Right atrium auricular region (tissue), 2 donors: ENCODE measurements around the gene PXK. TPM values are rescaled to one million over a fixed set of nuclear protein-coding genes. Genes with fewer than 3 reads are reported as not detected.
A peak's percentile ranks its signal among the peaks of the same experiment; 100 is the strongest.

Experiments used
- DNase-seq: peaks from one replicate; pipeline ENCODE4 v3.0.0-alpha.2; 2019; ENCODE audit warnings: low spot score
- H3K27ac ChIP-seq, 2 donors: fragments of 200-600 bp; sonication (generic); 1 replicate in 1 of 2; 2 replicates in 1 of 2; pipeline ENCODE4 v1.5.1; 2016 to 2019
- H3K27me3 ChIP-seq, 2 donors: fragments of 200-600 bp; sonication (generic); one replicate each; pipeline versions ENCODE4 v1.5.1 to v1.6.0; 2017 to 2019
- H3K36me3 ChIP-seq: fragments of 200-600 bp; sonication (generic); one replicate; pipeline ENCODE4 v1.5.1; 2016
- H3K4me1 ChIP-seq, 2 donors: fragments of 200-600 bp; sonication (generic); one replicate each; pipeline versions ENCODE4 v1.5.1 to v1.6.0; 2017 to 2019
- H3K4me3 ChIP-seq, 2 donors: fragments of 200-600 bp; sonication (generic); 1 replicate in 1 of 2; 2 replicates in 1 of 2; pipeline ENCODE4 v1.5.1; 2017 to 2019; ENCODE audit warnings: mild to moderate bottlenecking in 1 of 2, moderate library complexity in 1 of 2
- H3K9me3 ChIP-seq, 2 donors: fragments of 200-600 bp; sonication (generic); one replicate each; pipeline ENCODE4 v1.5.1; 2019
- total RNA-seq, 2 donors: library from RNA; depleted of rRNA; stranded (reverse); fragments of >200 nt; gene quantifications; one replicate each; pipeline ENCODE4 v1.1.0, GENCODE V29; 2016
- TF ChIP-seq, protein P1 (sequence below), 2 donors: fragments of 200-600 bp; sonication (generic); IDR thresholded peaks; one replicate each; pipeline ENCODE4 v1.5.1; 2019; ENCODE audit warnings: antibody characterized with exemption in 2 of 2

Gene PXK
- total RNA-seq, 2 donors from 2014 or later, result 18.3 to 22.5 TPM

DNA sequence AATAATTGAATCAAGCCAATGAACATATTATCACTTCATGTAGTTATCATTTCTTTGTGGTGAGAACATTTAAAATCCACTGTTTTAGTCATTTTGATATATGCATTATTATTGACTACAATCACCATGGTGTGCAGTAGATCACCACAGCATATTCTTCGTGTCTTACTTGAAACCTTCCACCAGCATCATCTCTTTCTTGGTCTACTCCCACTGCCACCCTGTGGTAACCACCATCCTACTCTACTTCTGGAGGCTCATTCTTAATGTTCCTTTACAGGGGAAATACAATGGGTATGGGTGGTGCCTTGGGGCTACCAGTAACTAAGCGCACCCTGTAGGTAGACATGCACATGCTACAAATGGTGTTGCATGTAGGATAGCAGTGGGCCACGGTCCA, 25.4 kb downstream of the PXK start:
- no peak overlapping the region for H3K27ac ChIP-seq
- no peak overlapping the region for H3K4me3 ChIP-seq
- no peaks in the 10 kb centered on the region for H3K9me3 ChIP-seq
- TF ChIP-seq, protein P1, sequence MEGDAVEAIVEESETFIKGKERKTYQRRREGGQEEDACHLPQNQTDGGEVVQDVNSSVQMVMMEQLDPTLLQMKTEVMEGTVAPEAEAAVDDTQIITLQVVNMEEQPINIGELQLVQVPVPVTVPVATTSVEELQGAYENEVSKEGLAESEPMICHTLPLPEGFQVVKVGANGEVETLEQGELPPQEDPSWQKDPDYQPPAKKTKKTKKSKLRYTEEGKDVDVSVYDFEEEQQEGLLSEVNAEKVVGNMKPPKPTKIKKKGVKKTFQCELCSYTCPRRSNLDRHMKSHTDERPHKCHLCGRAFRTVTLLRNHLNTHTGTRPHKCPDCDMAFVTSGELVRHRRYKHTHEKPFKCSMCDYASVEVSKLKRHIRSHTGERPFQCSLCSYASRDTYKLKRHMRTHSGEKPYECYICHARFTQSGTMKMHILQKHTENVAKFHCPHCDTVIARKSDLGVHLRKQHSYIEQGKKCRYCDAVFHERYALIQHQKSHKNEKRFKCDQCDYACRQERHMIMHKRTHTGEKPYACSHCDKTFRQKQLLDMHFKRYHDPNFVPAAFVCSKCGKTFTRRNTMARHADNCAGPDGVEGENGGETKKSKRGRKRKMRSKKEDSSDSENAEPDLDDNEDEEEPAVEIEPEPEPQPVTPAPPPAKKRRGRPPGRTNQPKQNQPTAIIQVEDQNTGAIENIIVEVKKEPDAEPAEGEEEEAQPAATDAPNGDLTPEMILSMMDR (IDR thresholded peaks at IDR 0.05), result no peak
- H3K27me3 ChIP-seq, result no peaks in the 10 kb centered on the region
- no peaks in the 10 kb centered on the region for H3K36me3 ChIP-seq
- DNase-seq, result peak; percentile 7
- H3K4me1 ChIP-seq, result peaks cover 0 to 25% of the 10 kb centered on the region in 2 donors

GRCh38 chr3:58358808-58359207, 26.1 kb downstream of the PXK start:
- TF ChIP-seq, protein P1 (IDR thresholded peaks at IDR 0.05), result no peak
- DNase-seq, result no peak
- Histone ChIP-seq H3K4me1 (peaks cover 0 to 25% of the 10 kb centered on the region in 2 donors), H3K9me3 (no peaks in the 10 kb centered on the region), H3K27me3 (no peaks in the 10 kb centered on the region), H3K36me3 (no peaks in the 10 kb centered on the region), H3K4me3 (no peak overlapping the region), H3K27ac (no peak overlapping the region)

DNA sequence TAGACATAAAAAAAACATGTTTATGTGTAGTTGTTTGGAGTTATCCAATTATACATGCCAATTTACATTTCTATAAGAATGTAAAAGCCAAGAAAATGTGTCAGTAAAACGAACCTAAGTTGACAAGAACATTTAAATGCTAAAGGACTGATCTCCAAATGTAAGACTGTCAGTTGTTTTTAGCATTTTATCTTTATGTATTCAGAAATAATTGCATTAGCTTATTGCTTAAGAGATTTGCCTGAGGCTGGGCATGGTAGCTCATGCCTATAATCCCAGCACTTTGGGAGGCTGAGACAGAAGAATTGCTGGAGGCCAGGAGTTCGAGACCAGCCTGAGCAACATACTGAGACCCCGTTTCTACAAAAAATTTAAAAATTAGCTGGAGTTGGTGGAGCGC, 26.9 kb downstream of the PXK start:
- Histone ChIP-seq H3K27ac (no peak overlapping the region), H3K4me3 (no peak overlapping the region)
- no peak for DNase-seq

DNA sequence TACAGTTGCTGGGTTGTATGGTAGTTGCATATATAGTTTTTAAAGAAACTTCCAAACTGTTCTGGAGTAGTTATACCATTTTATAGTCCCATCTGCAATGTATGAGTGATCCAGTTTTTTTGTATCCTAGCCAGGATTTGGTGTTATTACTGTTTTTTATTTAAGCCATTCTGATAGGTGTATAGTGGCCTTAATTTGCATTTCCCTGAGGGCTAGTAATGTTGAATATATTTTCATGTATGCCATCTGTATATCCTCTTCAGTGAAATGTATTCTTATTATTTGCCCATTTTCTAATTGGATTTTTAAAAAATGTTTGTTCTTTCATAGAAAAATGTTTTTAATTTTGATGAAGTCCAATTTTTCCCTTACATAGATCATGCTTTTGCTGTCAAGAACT, 29.2 kb downstream of the PXK start:
- TF ChIP-seq, protein P1 (IDR thresholded peaks at IDR 0.05), result no peak
- no peak for DNase-seq
- H3K36me3 ChIP-seq, result no peaks in the 10 kb centered on the region
- H3K27me3 ChIP-seq, result no peaks in the 10 kb centered on the region
- H3K4me3 ChIP-seq, result no peak overlapping the region
- no peaks in the 10 kb centered on the region for H3K9me3 ChIP-seq
- H3K4me1 ChIP-seq, result peaks cover 0 to 7% of the 10 kb centered on the region in 2 donors
- no peak overlapping the region for H3K27ac ChIP-seq

More for the DNA sequence above, 26.9 kb downstream of the PXK start:
- no peaks in the 10 kb centered on the region for H3K27me3 ChIP-seq
- peaks cover 0 to 25% of the 10 kb centered on the region in 2 donors for H3K4me1 ChIP-seq
- H3K9me3 ChIP-seq, result no peaks in the 10 kb centered on the region
- TF ChIP-seq, protein P1 (IDR thresholded peaks at IDR 0.05), result no peak
- H3K36me3 ChIP-seq, result no peaks in the 10 kb centered on the region

- DNase-seq, result no peak
- TF ChIP-seq, protein P1 (IDR thresholded peaks at IDR 0.05), result no peak
- H3K9me3 ChIP-seq, result no peaks in the 10 kb centered on the region
- H3K27ac ChIP-seq, result no peak overlapping the region
- no peak overlapping the region for H3K4me3 ChIP-seq
- no peaks in the 10 kb centered on the region for H3K4me1 ChIP-seq
- no peaks in the 10 kb centered on the region for H3K36me3 ChIP-seq
- H3K27me3 ChIP-seq, result no peaks in the 10 kb centered on the region
Measured at GRCh38 chr3:58366699-58367098, 34.0 kb downstream of the PXK start.

DNA sequence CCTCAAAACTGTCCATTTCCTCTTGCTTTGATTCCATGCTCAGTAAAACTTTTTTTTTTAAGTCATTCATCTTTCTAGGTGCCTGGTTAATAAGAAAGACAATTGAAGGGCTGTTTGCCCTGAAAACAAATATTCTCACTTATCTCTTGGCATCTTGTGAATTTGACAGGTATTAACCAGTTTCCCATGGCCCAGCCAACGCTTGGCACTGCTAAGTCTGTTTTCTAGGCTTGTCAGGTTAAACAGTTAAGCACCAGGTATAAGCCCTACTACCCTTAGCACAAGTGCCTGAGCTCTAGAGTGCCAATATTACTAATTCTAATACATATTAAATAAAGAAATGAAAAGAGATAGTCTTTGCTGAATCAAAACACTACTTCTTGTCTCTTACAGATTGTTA, 36.3 kb downstream of the PXK start:
- Histone ChIP-seq H3K36me3 (no peaks in the 10 kb centered on the region), H3K27ac (no peak overlapping the region), H3K27me3 (no peaks in the 10 kb centered on the region), H3K4me3 (no peak overlapping the region), H3K9me3 (no peaks in the 10 kb centered on the region), H3K4me1 (no peaks in the 10 kb centered on the region)
- DNase-seq, result no peak
- TF ChIP-seq, protein P1 (IDR thresholded peaks at IDR 0.05), result no peak
